Stimulated activated CD8-positive, alpha-beta memory T cell treated with anti-CD3 and anti-CD28 coated beads, Interleukin-15, amount 100 ng/mL, for 4 hours (primary cell): Measurements from ENCODE around the gene PLXND1.

Experiments used
- DNase-seq, 2 donors: peaks; one replicate each; pipeline ENCODE4 v3.0.0-alpha.2; 2020; ENCODE audit warnings: low read depth in 2 of 2

The PLXND1 gene

GRCh38 chr3:129563850-129564535 lies 42.5 kb downstream of the PLXND1 start:
- no peak for DNase-seq

DNA sequence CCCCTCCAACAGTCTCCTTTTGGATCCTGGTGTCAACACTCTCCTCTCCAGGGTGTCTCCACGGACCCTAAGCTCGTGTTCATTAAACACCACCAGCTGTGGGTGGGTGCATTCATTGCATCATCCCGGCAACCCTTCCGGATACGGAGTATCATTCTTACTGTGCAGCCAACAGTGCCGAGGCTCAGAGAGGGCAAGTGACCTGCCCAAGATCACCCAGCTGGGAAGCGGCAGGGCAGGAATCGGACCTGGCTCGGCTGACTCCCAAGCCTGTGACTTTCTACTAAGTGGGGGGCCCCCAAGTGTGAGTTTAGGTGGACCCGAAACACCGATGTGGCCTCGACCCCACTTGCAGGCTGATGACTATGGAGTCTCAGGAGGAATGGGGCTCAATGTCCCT lies 43.1 kb downstream of the PLXND1 start:
- DNase-seq: no peak

DNA sequence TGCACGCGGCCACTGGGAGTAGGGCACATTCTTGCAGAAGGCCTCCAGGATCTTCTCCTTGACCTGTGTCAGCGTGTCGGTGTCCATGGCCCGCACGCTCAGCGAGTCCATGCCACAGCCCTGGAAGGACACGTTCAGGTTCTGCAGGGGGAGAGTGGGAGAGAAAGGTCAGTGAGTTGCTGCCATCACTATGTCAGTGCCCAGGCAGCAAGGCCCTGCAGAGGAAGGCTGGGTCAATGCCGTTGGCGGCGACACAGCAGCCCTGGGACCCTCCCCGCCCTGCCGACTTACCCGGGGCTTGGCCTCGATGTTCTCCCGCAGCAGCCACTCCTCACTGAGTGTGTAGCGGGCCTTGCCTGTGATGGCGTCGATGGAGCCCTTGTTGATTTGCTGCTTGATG lies 43.7 kb downstream of the PLXND1 start:
- no peak for DNase-seq

GRCh38 chr3:129561619-129562248 lies 44.7 kb downstream of the PLXND1 start:
- DNase-seq: no peak

- no peak for DNase-seq
Observed at GRCh38 chr3:129560911-129561594, 45.4 kb downstream of the PLXND1 start.

DNA sequence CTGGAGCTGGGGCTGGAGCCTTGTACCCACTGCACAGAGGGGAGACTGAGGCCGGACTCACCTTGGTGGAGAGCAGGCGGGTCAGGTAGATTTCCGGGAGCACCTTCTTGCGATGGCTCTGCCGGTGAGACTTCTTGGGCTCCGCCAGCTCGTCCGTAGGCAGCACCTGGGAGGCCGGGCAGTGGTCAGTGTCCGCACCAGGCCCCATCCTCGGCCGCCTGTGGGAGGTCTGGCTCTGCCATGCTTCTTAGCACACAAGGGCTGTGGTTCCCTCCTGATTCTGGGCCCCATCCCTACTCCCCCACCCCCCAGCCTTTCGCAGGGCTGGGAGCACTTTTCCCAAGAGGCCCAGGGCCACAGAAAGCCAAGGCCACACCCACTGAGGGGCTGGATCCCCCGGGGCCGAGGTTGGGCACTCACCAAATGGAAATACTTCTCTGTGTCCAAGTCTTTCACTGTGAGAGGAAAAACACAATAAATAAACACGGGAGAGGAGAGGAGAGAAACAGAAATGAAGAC lies 46.1 kb downstream of the PLXND1 start:
- DNase-seq: no peak

DNA sequence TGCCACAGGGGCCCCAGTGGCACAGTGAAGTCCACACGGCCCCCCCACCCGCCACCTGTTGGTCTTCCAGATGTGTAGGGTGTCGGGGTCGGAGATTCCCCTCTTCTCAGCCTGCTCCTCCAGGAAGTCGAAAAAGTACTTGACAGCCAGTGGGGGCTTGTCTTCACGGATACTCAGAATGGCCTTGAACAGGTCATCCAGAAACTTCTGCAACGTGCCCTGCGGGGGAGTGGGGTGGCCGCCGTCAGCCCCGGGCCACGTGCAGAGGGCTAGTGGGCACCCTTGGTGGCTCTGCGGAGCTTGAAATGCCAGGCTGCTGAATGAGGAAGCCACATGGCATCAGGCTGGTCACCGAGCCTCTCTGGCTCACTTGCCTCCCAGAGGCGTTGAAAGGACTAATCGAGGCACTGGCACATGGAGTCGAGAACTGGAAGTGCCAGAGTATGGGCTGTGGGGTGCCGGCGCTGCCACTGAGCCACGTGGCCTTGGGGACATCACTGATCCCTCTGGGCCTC lies 46.9 kb downstream of the PLXND1 start:
- DNase-seq: no peak

GRCh38 chr3:129558772-129559564 lies 47.5 kb downstream of the PLXND1 start:
- no peak for DNase-seq

- no peak for DNase-seq
Observed at GRCh38 chr3:129558081-129558771, 48.2 kb downstream of the PLXND1 start.

DNA sequence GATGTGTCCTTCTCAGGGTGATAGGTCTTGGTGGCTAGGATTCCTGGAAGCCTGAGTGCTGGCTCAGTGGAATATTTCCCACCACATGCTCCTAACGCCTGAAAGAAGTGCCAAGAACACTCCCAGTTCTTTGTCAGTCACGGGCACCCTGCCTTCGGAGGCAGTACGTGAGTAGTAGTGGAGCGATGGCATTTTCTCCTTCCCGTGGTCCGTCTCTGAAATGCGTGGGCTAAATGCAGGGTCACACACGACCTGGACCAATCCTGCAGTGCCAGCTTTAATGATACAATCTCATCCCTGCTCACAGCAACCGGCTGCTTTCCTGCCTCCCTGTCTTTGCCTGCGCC lies 49.0 kb downstream of the PLXND1 start:
- DNase-seq: no peak

GRCh38 chr3:129556890-129557547 lies 49.5 kb downstream of the PLXND1 start:
- DNase-seq: no peak

DNA sequence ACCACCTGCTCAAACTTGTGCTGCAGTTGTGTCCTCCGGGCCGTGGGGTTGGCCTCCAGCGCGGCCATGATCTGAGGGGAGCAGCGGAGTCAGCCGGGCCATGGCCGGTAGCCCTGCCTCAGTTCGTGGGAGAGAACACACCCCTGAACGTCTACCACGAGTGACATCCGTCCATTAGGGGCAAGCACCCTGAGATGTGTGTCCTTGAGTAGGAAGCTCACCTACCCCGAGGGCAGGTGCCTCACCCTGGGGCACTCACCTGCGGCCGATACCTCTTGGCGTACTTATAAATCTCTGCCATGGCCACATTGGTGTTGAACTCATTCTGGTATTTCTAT lies 50.1 kb downstream of the PLXND1 start:
- no peak for DNase-seq

DNA sequence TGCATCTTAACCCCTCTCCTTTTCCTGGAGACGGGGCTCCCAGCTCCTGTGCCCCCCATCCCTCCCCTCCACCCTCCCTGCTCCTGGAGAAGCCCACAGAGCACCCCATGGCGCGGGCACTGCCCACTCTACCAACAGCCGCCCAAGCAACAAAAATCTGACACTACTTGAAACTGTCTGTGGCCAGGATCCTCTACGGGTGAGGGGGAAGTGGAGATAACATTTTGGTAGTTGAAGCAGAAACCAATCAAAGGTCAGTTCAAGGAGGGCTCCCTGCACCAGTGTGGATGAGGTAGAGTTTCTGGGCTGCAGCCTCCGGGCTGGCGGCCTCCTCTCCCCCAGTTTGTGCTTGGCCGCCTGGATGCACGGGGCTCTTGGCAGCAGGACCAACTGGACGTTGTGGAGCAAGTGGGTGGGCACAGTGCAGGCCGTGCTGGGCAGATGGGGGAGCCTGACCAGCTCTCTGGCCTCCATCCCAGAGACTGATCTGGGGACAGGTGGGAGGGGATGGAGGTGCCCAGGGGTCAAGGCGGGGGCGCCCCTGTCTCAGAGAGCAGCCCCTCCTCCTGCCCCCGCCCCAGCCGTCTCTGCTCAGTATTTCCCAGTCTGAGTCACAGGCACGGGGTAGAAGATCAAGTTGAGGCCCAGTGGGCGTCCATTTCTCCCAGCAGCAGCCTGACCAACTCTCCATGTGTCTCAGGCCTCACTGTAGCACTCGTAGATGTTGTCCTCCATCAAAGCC lies 50.7 kb downstream of the PLXND1 start:
- no peak for DNase-seq

DNA sequence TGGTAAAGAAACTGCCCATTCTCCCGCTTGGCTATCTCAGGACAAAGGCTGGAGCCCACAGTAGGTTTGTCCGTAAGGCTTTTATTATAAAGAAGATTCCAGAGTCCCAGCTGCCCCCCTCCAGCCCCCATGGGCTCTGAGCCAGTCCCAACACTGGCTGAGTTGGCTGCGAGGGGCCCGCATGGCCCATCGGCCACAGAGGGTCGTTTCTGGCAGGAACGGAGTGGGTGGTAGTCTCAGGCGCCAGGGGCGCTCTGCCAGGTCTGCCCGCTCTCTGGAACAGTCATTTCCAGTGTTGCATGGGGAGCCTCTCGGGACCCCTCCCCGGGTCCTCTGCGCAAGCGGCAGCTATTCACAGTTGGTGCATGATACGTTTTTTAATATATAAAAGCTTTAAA lies 51.3 kb downstream of the PLXND1 start:
- DNase-seq: no peak

- no peak for DNase-seq
Observed at GRCh38 chr3:129554356-129555152, 51.9 kb downstream of the PLXND1 start.

DNA sequence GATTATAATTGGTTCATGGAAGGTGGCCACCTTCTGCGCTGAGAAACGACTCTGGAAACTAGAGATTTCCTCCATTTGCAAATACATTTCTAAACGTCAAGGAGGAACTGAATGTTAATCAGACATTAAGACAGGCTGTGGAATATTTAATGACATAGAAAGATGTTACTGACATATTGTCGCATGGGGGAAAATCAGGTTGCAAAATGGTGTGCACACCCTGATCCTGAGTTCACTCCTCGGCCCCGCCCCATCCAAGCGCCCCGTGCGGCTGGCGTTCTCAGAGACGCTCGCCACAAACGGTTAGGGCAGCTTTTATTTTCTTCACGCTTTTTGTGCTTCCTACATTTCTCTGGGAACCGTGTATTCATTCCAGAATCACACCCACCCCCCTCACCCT lies 52.8 kb downstream of the PLXND1 start:
- no peak for DNase-seq

DNA sequence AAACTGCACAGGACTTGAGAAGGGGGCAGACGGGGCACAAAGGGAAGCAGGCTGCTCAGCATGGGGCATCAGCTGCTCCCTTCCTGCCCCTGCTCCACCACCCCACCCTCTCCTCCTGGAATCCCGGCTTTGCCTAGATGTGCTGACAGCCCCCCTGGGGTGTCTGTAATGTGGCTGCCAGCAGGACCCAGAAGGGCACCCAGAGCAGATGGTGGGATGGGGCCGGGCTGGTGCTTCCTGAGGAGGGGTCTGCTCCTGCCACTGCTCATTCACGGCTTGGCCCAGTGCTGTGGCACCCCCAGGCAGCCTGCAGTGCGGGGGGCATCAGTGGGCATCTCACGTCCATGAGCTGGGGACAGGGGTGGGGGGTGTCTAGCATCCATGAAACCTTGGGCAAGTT lies 53.3 kb downstream of the PLXND1 start:
- DNase-seq: no peak

GRCh38 chr3:129552287-129553050 lies 54.0 kb downstream of the PLXND1 start:
- no peak for DNase-seq

DNA sequence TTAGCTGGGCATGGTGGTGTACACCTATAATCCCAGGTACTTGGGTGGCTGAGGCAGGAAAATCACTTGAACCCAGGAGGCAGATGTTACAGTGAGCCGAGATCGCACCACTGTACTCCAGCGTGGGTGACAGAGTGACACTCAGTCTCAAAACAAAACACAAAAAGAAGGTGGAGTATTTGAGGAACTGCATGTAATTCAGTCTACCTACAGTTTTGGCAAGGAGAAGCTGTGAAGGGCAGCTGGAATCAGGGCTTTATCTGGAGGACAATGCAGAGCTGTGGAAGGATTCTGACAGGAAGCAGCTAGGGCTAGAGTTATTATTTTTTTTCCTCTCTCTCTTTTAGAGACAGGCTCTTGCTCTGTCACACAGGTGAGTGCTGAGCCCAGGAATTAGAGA lies 56.7 kb downstream of the PLXND1 start:
- DNase-seq: no peak
